H1 (cell line): ENCODE measurements around the gene RPL26. TPM values are rescaled to one million over a fixed set of nuclear protein-coding genes. Genes with fewer than 3 reads are reported as not detected.

ENCODE experiments used
- CTCF ChIA-PET: fragments of 300-600 bp; sonication (Branson Sonifier 250); formaldehyde crosslinking; loops from one replicate; lab custom pipeline; 2021; ENCODE audit not compliant: partially characterized antibody; lab: Charles Lee
- POLR2A ChIA-PET: fragments of 300-600 bp; sonication (Branson Sonifier 250); formaldehyde crosslinking; loops from one replicate; lab custom pipeline; 2021; ENCODE audit warnings: inconsistent platforms; ENCODE audit not compliant: partially characterized antibody; lab: Charles Lee
- DNase-seq, 2 experiments: peaks; one replicate each; pipeline versions ENCODE4 v3.0.0 to v3.0.0-alpha.2; 2010 to 2022; ENCODE audit warnings: low spot score in 2 of 2, low read depth in 1 of 2, mixed read lengths in 1 of 2
- FAIRE-seq: peaks from 2 replicates; lab custom pipeline; 2011; peaks lifted over from hg19 to GRCh38; lab: Jason Lieb, UNC
- H2AFZ ChIP-seq: 2 replicates; pipeline ENCODE4 v1.8.1; 2012; ENCODE audit warnings: low read length, inconsistent platforms
- H2AK5ac ChIP-seq: 2 replicates; pipeline ENCODE4 v1.6.1; 2013; ENCODE audit warnings: low read depth, low read length
- H2BK120ac ChIP-seq: replicated peaks from 2 replicates; pipeline ENCODE3; 2013; ENCODE audit warnings: low read depth, low read length, inconsistent platforms
- H2BK12ac ChIP-seq: 2 replicates; pipeline ENCODE4 v1.6.1; 2013; ENCODE audit warnings: low read depth, low read length
- H2BK15ac ChIP-seq: 2 replicates; pipeline ENCODE4 v1.6.1; 2013; ENCODE audit warnings: low read length
- H2BK20ac ChIP-seq: 2 replicates; pipeline ENCODE4 v1.6.1; 2013; ENCODE audit warnings: low read length
- H2BK5ac ChIP-seq: 2 replicates; pipeline ENCODE4 v1.6.1; 2013; ENCODE audit warnings: low read depth, low read length
- H3K14ac ChIP-seq: 2 replicates; pipeline ENCODE4 v1.6.1; 2013; ENCODE audit warnings: inconsistent platforms; ENCODE audit not compliant: insufficient read length
- H3K18ac ChIP-seq: 2 replicates; pipeline ENCODE4 v1.6.1; 2013; ENCODE audit warnings: low read length; ENCODE audit errors: extremely low read depth
- H3K23ac ChIP-seq: 2 replicates; pipeline ENCODE4 v1.6.1; 2013; ENCODE audit warnings: inconsistent platforms; ENCODE audit not compliant: insufficient read length
- H3K23me2 ChIP-seq: 2 replicates; pipeline ENCODE4 v1.6.1; 2013; ENCODE audit warnings: low read depth, low read length
- H3K27ac ChIP-seq: 2 replicates; pipeline ENCODE4 v1.6.1; 2011; ENCODE audit warnings: low read depth, low read length, inconsistent platforms
- H3K27me3 ChIP-seq, 4 experiments: replicated peaks in 1 of 4; 1 replicate in 1 of 4; 2 replicates in 3 of 4; pipeline versions ENCODE4 v1.6.1 to v1.8.1; 2011 to 2013; ENCODE audit warnings: low read length in 3 of 4, mild to moderate bottlenecking in 3 of 4, inconsistent platforms in 2 of 4, mixed read lengths in 2 of 4, moderate library complexity in 1 of 4; ENCODE audit not compliant: control insufficient read depth in 3 of 4, insufficient read depth in 3 of 4; ENCODE audit errors: extremely low read depth in 1 of 4
- H3K36me3 ChIP-seq, 4 experiments: 2 replicates each; pipeline versions ENCODE4 v1.6.1 to v1.8.1; 2011 to 2013; ENCODE audit warnings: mild to moderate bottlenecking in 4 of 4, low read length in 3 of 4, moderate library complexity in 2 of 4, control low read depth in 1 of 4, inconsistent platforms in 1 of 4; ENCODE audit not compliant: insufficient read depth in 4 of 4, control insufficient read depth in 2 of 4
- H3K4ac ChIP-seq: replicated peaks from 2 replicates; pipeline ENCODE3; 2013; ENCODE audit warnings: low read length, low read depth, mixed read lengths, inconsistent platforms; ENCODE audit not compliant: insufficient read length
- H3K4me1 ChIP-seq, 4 experiments: replicated peaks in 1 of 4; 1 replicate in 1 of 4; 2 replicates in 3 of 4; pipeline versions ENCODE4 v1.6.1 to v1.8.1; 2011 to 2013; ENCODE audit warnings: low read length in 3 of 4, inconsistent platforms in 2 of 4, mixed read lengths in 1 of 4; ENCODE audit not compliant: insufficient read depth in 4 of 4, control insufficient read depth in 3 of 4
- H3K4me2 ChIP-seq, 2 experiments: 2 replicates each; pipeline versions ENCODE4 v1.6.1 to v1.8.1; 2011 to 2013; ENCODE audit warnings: low read depth in 2 of 2, low read length in 2 of 2, control low read depth in 1 of 2, inconsistent platforms in 1 of 2, mild to moderate bottlenecking in 1 of 2; ENCODE audit not compliant: insufficient read depth in 1 of 2
- H3K4me3 ChIP-seq, 4 experiments: fragments of 200-600, 300-600 bp in 1 of 4; sonication (generic), shearing (Covaris generic), sonication (Bioruptor Twin) in 1 of 4; 2 replicates each; pipeline versions ENCODE4 v1.5.1 to v1.8.1; 2011 to 2016; ENCODE audit warnings: low read length in 4 of 4, low read depth in 3 of 4, control low read depth in 2 of 4, inconsistent platforms in 2 of 4, mild to moderate bottlenecking in 2 of 4, mixed read lengths in 1 of 4, moderate library complexity in 1 of 4; ENCODE audit not compliant: insufficient read depth in 2 of 4; ENCODE audit errors: extremely low read depth in 1 of 4
- H3K56ac ChIP-seq: replicated peaks from 2 replicates; pipeline ENCODE3; 2013; ENCODE audit warnings: low read depth, mild to moderate bottlenecking, mixed read lengths, low read length, inconsistent platforms; ENCODE audit not compliant: insufficient read length
- H3K79me1 ChIP-seq: 2 replicates; pipeline ENCODE4 v1.6.1; 2013; ENCODE audit warnings: low read depth, low read length, control low read depth
- H3K79me2 ChIP-seq, 2 experiments: 2 replicates each; pipeline versions ENCODE4 v1.6.1 to v1.8.1; 2012 to 2013; ENCODE audit warnings: low read length in 2 of 2, mild to moderate bottlenecking in 2 of 2, inconsistent platforms in 1 of 2; ENCODE audit not compliant: insufficient read depth in 2 of 2, control insufficient read depth in 1 of 2
- H3K9ac ChIP-seq, 4 experiments: replicated peaks in 1 of 4; 1 replicate in 1 of 4; 2 replicates in 3 of 4; pipeline versions ENCODE4 v1.6.1 to v1.8.1; 2011 to 2013; ENCODE audit warnings: low read depth in 3 of 4, low read length in 3 of 4, control low read depth in 2 of 4, mild to moderate bottlenecking in 2 of 4, moderate library complexity in 2 of 4, inconsistent platforms in 1 of 4; ENCODE audit errors: extremely low read depth in 1 of 4
- H3K9me3 ChIP-seq, 2 experiments: 2 replicates each; pipeline versions ENCODE4 v1.6.1 to v1.8.1; 2012 to 2013; ENCODE audit warnings: mild to moderate bottlenecking in 2 of 2, moderate library complexity in 2 of 2, control low read depth in 1 of 2, inconsistent platforms in 1 of 2, low read depth in 1 of 2, low read length in 1 of 2, mixed read lengths in 1 of 2; ENCODE audit not compliant: insufficient read depth in 2 of 2
- H4K20me1 ChIP-seq, 2 experiments: replicated peaks in 1 of 2; 2 replicates each; pipeline versions ENCODE3 to v1.8.1; 2011 to 2013; ENCODE audit warnings: inconsistent platforms in 2 of 2, low read length in 2 of 2, mild to moderate bottlenecking in 1 of 2; ENCODE audit not compliant: insufficient read depth in 2 of 2, control insufficient read depth in 1 of 2
- H4K5ac ChIP-seq: 2 replicates; pipeline ENCODE4 v1.6.1; 2013; ENCODE audit warnings: low read length, low read depth, mixed read lengths, inconsistent platforms; ENCODE audit not compliant: insufficient read length
- H4K8ac ChIP-seq: 2 replicates; pipeline ENCODE4 v1.8.0; 2013; ENCODE audit warnings: mild to moderate bottlenecking, moderate library complexity, low read length, inconsistent platforms; ENCODE audit not compliant: insufficient read depth; ENCODE audit errors: extremely low read depth
- H4K91ac ChIP-seq: replicated peaks from 2 replicates; pipeline ENCODE3; 2013; ENCODE audit warnings: low read length, mixed read lengths, inconsistent platforms; ENCODE audit not compliant: insufficient read length
- CTCF ChIP-seq, 3 experiments: IDR thresholded peaks; 1 replicate in 2 of 3; 2 replicates in 1 of 3; pipeline versions ENCODE4 v1.5.1 to v1.6.1; 2011; ENCODE audit warnings: low read length in 3 of 3, mild to moderate bottlenecking in 3 of 3, inconsistent platforms in 2 of 3, low read depth in 1 of 3, moderate library complexity in 1 of 3; ENCODE audit not compliant: insufficient read depth in 1 of 3; ENCODE audit errors: control extremely low read depth in 1 of 3
- E2F6 ChIP-seq: IDR thresholded peaks from 2 replicates; pipeline ENCODE4 v1.6.1; 2012; ENCODE audit warnings: inconsistent platforms
- POLR2AphosphoS5 ChIP-seq: IDR thresholded peaks from 2 replicates; pipeline ENCODE4 v1.6.1; 2011; ENCODE audit warnings: low read depth, low read length
- TAF1 ChIP-seq: IDR thresholded peaks from 2 replicates; pipeline ENCODE4 v1.6.1; 2011; ENCODE audit warnings: mild to moderate bottlenecking, low read depth, low read length
- TCF12 ChIP-seq: IDR thresholded peaks from 2 replicates; pipeline ENCODE4 v1.6.1; 2011; ENCODE audit warnings: low read depth, mild to moderate bottlenecking, low read length
- TEAD4 ChIP-seq: IDR thresholded peaks from 2 replicates; pipeline ENCODE4 v1.6.1; 2012; ENCODE audit warnings: low read depth, low read length, inconsistent platforms, mixed read lengths
- ZNF274 ChIP-seq: IDR thresholded peaks from 2 replicates; pipeline ENCODE4 v1.7.0; 2012; ENCODE audit warnings: low read length, borderline replicate concordance; ENCODE audit errors: extremely low read depth
- WGBS, 2 experiments: shearing (Covaris generic) in 1 of 2; methylation state at CpG; one replicate each; pipeline versions ENCODE4 v1.1.6 to v1.1.7; 2013 to 2015; ENCODE audit warnings: low lambda C conversion rate in 2 of 2, mixed read lengths in 2 of 2, inconsistent platforms in 1 of 2, low coverage in 1 of 2, missing lambda C conversion rate in 1 of 2; ENCODE audit not compliant: insufficient replicate concordance in 2 of 2, insufficient coverage in 1 of 2, insufficient read length in 1 of 2; ENCODE audit errors: extremely low coverage in 1 of 2, missing lambda C conversion rate in 1 of 2; 5-methylcytosine and 5-hydroxymethylcytosine counted together
- polyA plus RNA-seq, 7 experiments: library from polyadenylated mRNA; depleted of rRNA in 3 of 7; stranded (reverse) in 5 of 7; unstranded in 2 of 7; fragments of >200 nt in 5 of 7; fragments of 200-250 nt in 2 of 7; gene quantifications; 1 replicate in 5 of 7; 2 replicates in 1 of 7; 4 replicates in 1 of 7; pipeline versions ENCODE4 v1.2.1 to v1.2.3, GENCODE V29; 2011 to 2013; ENCODE audit warnings: missing spikeins in 2 of 7, mixed read lengths in 2 of 7
- total RNA-seq: library from RNA; stranded (reverse); fragmentation: NEBNext Ultra II Directional; extraction: Animal tissue kit (Norgen Biotek cat#: 25700); gene quantifications from 2 replicates; pipeline ENCODE4 v1.2.1, GENCODE V29; 2021

RPL26 gene
- total and polyA plus RNA-seq, 2 of the 8 experiments (the other 6 are each of a cell fraction or from before 2014, with no cell fraction given) = 1,963 to 2,554 TPM

GRCh38 chr17:8341456-8341855 lies 41.5 kb downstream of the RPL26 start:
- Histone ChIP-seq H3K9ac (peak overlapping the region in 1 of 4 experiments; percentile 13; a peak in 1 of 7 replicates), H3K79me2 (no peaks in the 10 kb centered on the region), H3K27me3 (no peaks in the 10 kb centered on the region), H4K20me1 (no peaks in the 10 kb centered on the region), H4K8ac (no peak overlapping the region), H2BK12ac (peak overlapping the region; percentile 55; the same call in 1 of the 2 replicates), H3K4me1 (peaks cover 2 to 13% (median 5%) of the 10 kb centered on the region in 4 experiments; a peak in 6 of 7 replicates), H3K23ac (no peak overlapping the region), H3K4ac (no peak overlapping the region), H3K79me1 (no peaks in the 10 kb centered on the region), H4K5ac (no peak overlapping the region), H2AK5ac (no peak overlapping the region), H2BK120ac (no peak overlapping the region), H2BK20ac (0 out of 2 replicates have a peak overlapping the region, but pooled peaks have one; percentile 35), H3K23me2 (no peaks in the 10 kb centered on the region), H3K56ac (no peak overlapping the region), H4K91ac (peak overlapping the region; percentile 8), H2AFZ (0 out of 2 replicates have a peak overlapping the region, but pooled peaks have one; percentile 86), H3K14ac (no peak overlapping the region), H3K36me3 (no peaks in the 10 kb centered on the region), H3K18ac (0 out of 2 replicates have a peak overlapping the region, but pooled peaks have one; percentile 73), H3K9me3 (no peaks in the 10 kb centered on the region), H2BK15ac (no peak overlapping the region), H3K27ac (peak overlapping the region; percentile 32; the same call in 1 of the 2 replicates), H3K4me2 (no peak overlapping the region), H2BK5ac (0 out of 2 replicates have a peak overlapping the region, but pooled peaks have one; percentile 76), H3K4me3 (no peak overlapping the region)
- WGBS, 2 experiments = 36% methylated on average over 4 of the region's 4 CpGs; no CpG with 5 or more reads in 1 of the 2 experiments
- FAIRE-seq (peak; percentile 71), DNase-seq (no peak)
- POLR2A ChIA-PET = interaction anchor here (0.8 to 8.4 kb wide), 11 partner anchors 9 to 168 kb away, joined by 3 to 66 read pairs (median 5); partner anchors contain the start of genes KRABD2 and RPL26
- TF ChIP-seq TEAD4 (peak; percentile 78), TCF12 (peak; percentile 89; the same call in 1 of the 2 replicates), POLR2AphosphoS5 (no peak; the same call in 1 of the 2 replicates), E2F6 (no peak), CTCF (IDR thresholded peaks at IDR 0.05; ENCODE audit: control extremely low read depth in 1 of 3, insufficient read depth in 1 of 3, low read depth in 1 of 3, low read length in 3 of 3) (no peak), ZNF274 (no peak), TAF1 (peak; percentile 40; the same call in 1 of the 2 replicates)
- CTCF ChIA-PET = interaction anchor here (0.6 to 7.7 kb wide), 5 partner anchors 14 to 248 kb away, joined by 3 to 56 read pairs (median 4); partner anchors contain the start of gene KRABD2
